ENCODE results near the gene LMO7.
"Not testable (repeated sequence)": the region's sequence is repeated elsewhere in the genome, so short reads cannot be mapped to it uniquely, and the experiment has no call there.

LMO7 gene

GRCh38 chr13:75724752-75725517, 88.8 kb downstream of the LMO7 start:
- no peak overlapping the region for H3K4me3 Mint-ChIP-seq
- H3K4me1 Mint-ChIP-seq: no peaks in the 10 kb centered on the region
- no peaks in the 10 kb centered on the region for H3K27me3 Mint-ChIP-seq
- H3K36me3 Mint-ChIP-seq: peaks cover 2 to 10% of the 10 kb centered on the region in 2 donors
- DNase-seq (no peak), ATAC-seq (replicated peaks) (no peak)
- no peaks in the 10 kb centered on the region for H3K9me3 Mint-ChIP-seq
- no peak overlapping the region for H3K27ac Mint-ChIP-seq

GRCh38 chr13:75725736-75726135, 89.6 kb downstream of the LMO7 start:
- H3K27ac Mint-ChIP-seq: no peak overlapping the region
- H3K4me3 Mint-ChIP-seq: no peak overlapping the region
- no peaks in the 10 kb centered on the region for H3K27me3 Mint-ChIP-seq
- no peaks in the 10 kb centered on the region for H3K4me1 Mint-ChIP-seq
- H3K36me3 Mint-ChIP-seq: peaks cover 5 to 11% of the 10 kb centered on the region in 2 donors
- DNase-seq (no peak), ATAC-seq (replicated peaks) (no peak)
- H3K9me3 Mint-ChIP-seq: no peaks in the 10 kb centered on the region

GRCh38 chr13:75726306-75726705, 90.2 kb downstream of the LMO7 start:
- DNase-seq (no peak), ATAC-seq (replicated peaks) (no peak)
- H3K4me3 Mint-ChIP-seq: no peak overlapping the region
- H3K27me3 Mint-ChIP-seq: no peaks in the 10 kb centered on the region
- peaks cover 1 to 3% of the 10 kb centered on the region in 2 donors for H3K9me3 Mint-ChIP-seq
- H3K36me3 Mint-ChIP-seq: peaks cover 9 to 15% of the 10 kb centered on the region in 2 donors
- no peaks in the 10 kb centered on the region for H3K4me1 Mint-ChIP-seq
- no peak overlapping the region for H3K27ac Mint-ChIP-seq

- H3K4me3 Mint-ChIP-seq, H3K27me3 Mint-ChIP-seq: not testable (repeated sequence)
Observed at GRCh38 chr13:75733113-75733512, 97.0 kb downstream of the LMO7 start.

GRCh38 chr13:75736173-75736572, 100.0 kb downstream of the LMO7 start:
- Mint-ChIP-seq H3K27me3 (no peaks in the 10 kb centered on the region), H3K9me3 (peaks cover 8% of the 10 kb centered on the region in 2 donors), H3K27ac (no peak overlapping the region), H3K4me1 (peaks cover 0 to 5% of the 10 kb centered on the region in 2 donors), H3K4me3 (no peak overlapping the region), H3K36me3 (peaks cover 20 to 32% of the 10 kb centered on the region in 2 donors)
- no peak for ATAC-seq (replicated peaks)
- DNase-seq: no peak

More at GRCh38 chr13:75733113-75733512, 97.0 kb downstream of the LMO7 start:
- not testable (repeated sequence) for H3K27ac Mint-ChIP-seq; H3K9me3 Mint-ChIP-seq; ATAC-seq (replicated peaks); DNase-seq; H3K4me1 Mint-ChIP-seq
- H3K36me3 Mint-ChIP-seq: peaks cover 27 to 35% of the 10 kb centered on the region in 2 donors

- H3K36me3 Mint-ChIP-seq: peaks cover 6 to 17% of the 10 kb centered on the region in 2 donors
- peaks cover 3 to 10% of the 10 kb centered on the region in 2 donors for H3K9me3 Mint-ChIP-seq
- no peak overlapping the region for H3K4me3 Mint-ChIP-seq
- H3K27ac Mint-ChIP-seq: no peak overlapping the region
- no peaks in the 10 kb centered on the region for H3K27me3 Mint-ChIP-seq
- ATAC-seq (replicated peaks) (no peak), DNase-seq (no peak)
- peaks cover 0 to 5% of the 10 kb centered on the region in 2 donors for H3K4me1 Mint-ChIP-seq
Observed at GRCh38 chr13:75738841-75739240, 102.7 kb downstream of the LMO7 start.

GRCh38 chr13:75739244-75739868, 103.2 kb downstream of the LMO7 start:
- peak overlapping the region; percentile 31 for H3K27ac Mint-ChIP-seq
- H3K36me3 Mint-ChIP-seq: peaks cover 4 to 14% of the 10 kb centered on the region in 2 donors
- DNase-seq (no peak), ATAC-seq (replicated peaks) (peak in 1 of 2 donors; percentile 27)
- peaks cover 0 to 5% of the 10 kb centered on the region in 2 donors for H3K4me1 Mint-ChIP-seq
- no peak overlapping the region for H3K4me3 Mint-ChIP-seq
- H3K9me3 Mint-ChIP-seq: peaks cover 3 to 10% of the 10 kb centered on the region in 2 donors
- no peaks in the 10 kb centered on the region for H3K27me3 Mint-ChIP-seq

- H3K27me3 Mint-ChIP-seq: no peaks in the 10 kb centered on the region
- H3K27ac Mint-ChIP-seq: no peak overlapping the region
- H3K36me3 Mint-ChIP-seq: peaks cover 4 to 19% of the 10 kb centered on the region in 2 donors
- no peak for DNase-seq
- ATAC-seq (replicated peaks): no peak
- H3K4me1 Mint-ChIP-seq: peaks cover 0 to 5% of the 10 kb centered on the region in 2 donors
- H3K4me3 Mint-ChIP-seq: no peak overlapping the region
- H3K9me3 Mint-ChIP-seq: peaks cover 8 to 11% of the 10 kb centered on the region in 2 donors
Observed at GRCh38 chr13:75740031-75740430, 103.9 kb downstream of the LMO7 start.

- not testable (repeated sequence) for H3K4me1 Mint-ChIP-seq; H3K27ac Mint-ChIP-seq; H3K27me3 Mint-ChIP-seq; ATAC-seq (replicated peaks); H3K4me3 Mint-ChIP-seq; DNase-seq
- Mint-ChIP-seq H3K36me3 (peaks cover 4 to 18% of the 10 kb centered on the region in 2 donors), H3K9me3 (peaks cover 11 to 13% of the 10 kb centered on the region in 2 donors)
Observed at GRCh38 chr13:75743072-75743471, 106.9 kb downstream of the LMO7 start.

GRCh38 chr13:75744127-75744526, 108.0 kb downstream of the LMO7 start:
- ATAC-seq (replicated peaks) (no peak), DNase-seq (no peak)
- peaks cover 4 to 18% of the 10 kb centered on the region in 2 donors for H3K36me3 Mint-ChIP-seq
- no peak overlapping the region for H3K27ac Mint-ChIP-seq
- H3K4me1 Mint-ChIP-seq: peaks cover 0 to 2% of the 10 kb centered on the region in 2 donors
- H3K4me3 Mint-ChIP-seq: no peak overlapping the region
- H3K27me3 Mint-ChIP-seq: no peaks in the 10 kb centered on the region
- H3K9me3 Mint-ChIP-seq: peaks cover 11 to 13% of the 10 kb centered on the region in 2 donors

GRCh38 chr13:75745387-75745786, 109.3 kb downstream of the LMO7 start:
- Mint-ChIP-seq H3K4me1 (no peaks in the 10 kb centered on the region), H3K36me3 (peaks cover 4 to 15% of the 10 kb centered on the region in 2 donors), H3K9me3 (peaks cover 11 to 13% of the 10 kb centered on the region in 2 donors), H3K27me3 (no peaks in the 10 kb centered on the region), H3K27ac (no peak overlapping the region), H3K4me3 (no peak overlapping the region)
- no peak for ATAC-seq (replicated peaks)
- DNase-seq: no peak

GRCh38 chr13:75748874-75749273, 112.7 kb downstream of the LMO7 start:
- no peak overlapping the region for H3K27ac Mint-ChIP-seq
- no peaks in the 10 kb centered on the region for H3K4me1 Mint-ChIP-seq
- H3K4me3 Mint-ChIP-seq: no peak overlapping the region
- no peaks in the 10 kb centered on the region for H3K27me3 Mint-ChIP-seq
- H3K36me3 Mint-ChIP-seq: peaks cover 13 to 14% of the 10 kb centered on the region in 2 donors
- ATAC-seq (replicated peaks) (no peak), DNase-seq (no peak)
- H3K9me3 Mint-ChIP-seq: peaks cover 13% of the 10 kb centered on the region in 2 donors

GRCh38 chr13:75749407-75749806, 113.3 kb downstream of the LMO7 start:
- Mint-ChIP-seq H3K27ac (no peak overlapping the region), H3K4me3 (no peak overlapping the region), H3K4me1 (no peaks in the 10 kb centered on the region), H3K27me3 (no peaks in the 10 kb centered on the region), H3K9me3 (peaks cover 16% of the 10 kb centered on the region in 2 donors), H3K36me3 (peaks cover 17% of the 10 kb centered on the region in 2 donors)
- ATAC-seq (replicated peaks) (no peak), DNase-seq (no peak)

- H3K27me3 Mint-ChIP-seq: no peaks in the 10 kb centered on the region
- peaks cover 10 to 18% of the 10 kb centered on the region in 2 donors for H3K36me3 Mint-ChIP-seq
- H3K4me1 Mint-ChIP-seq: no peaks in the 10 kb centered on the region
- no peak overlapping the region for H3K27ac Mint-ChIP-seq
- H3K9me3 Mint-ChIP-seq: peaks cover 12% of the 10 kb centered on the region in 2 donors
- no peak overlapping the region for H3K4me3 Mint-ChIP-seq
- ATAC-seq (replicated peaks) (no peak), DNase-seq (no peak)
Observed at GRCh38 chr13:75751350-75751749, 115.2 kb downstream of the LMO7 start.

GRCh38 chr13:75752826-75753225, 116.7 kb downstream of the LMO7 start:
- Mint-ChIP-seq H3K4me1 (no peaks in the 10 kb centered on the region), H3K9me3 (peaks cover 12% of the 10 kb centered on the region in 2 donors), H3K36me3 (peaks cover 10 to 18% of the 10 kb centered on the region in 2 donors), H3K27me3 (no peaks in the 10 kb centered on the region), H3K4me3 (no peak overlapping the region), H3K27ac (no peak overlapping the region)
- DNase-seq: no peak
- no peak for ATAC-seq (replicated peaks)
